Measurements from ENCODE around the gene SCN4B. TPM values are rescaled to one million over a fixed set of nuclear protein-coding genes. Genes with fewer than 3 reads are reported as not detected.

Gene SCN4B
- total and polyA plus RNA-seq, 8 donors: 2.2 to 10.1 (median 7.5) TPM

DNA sequence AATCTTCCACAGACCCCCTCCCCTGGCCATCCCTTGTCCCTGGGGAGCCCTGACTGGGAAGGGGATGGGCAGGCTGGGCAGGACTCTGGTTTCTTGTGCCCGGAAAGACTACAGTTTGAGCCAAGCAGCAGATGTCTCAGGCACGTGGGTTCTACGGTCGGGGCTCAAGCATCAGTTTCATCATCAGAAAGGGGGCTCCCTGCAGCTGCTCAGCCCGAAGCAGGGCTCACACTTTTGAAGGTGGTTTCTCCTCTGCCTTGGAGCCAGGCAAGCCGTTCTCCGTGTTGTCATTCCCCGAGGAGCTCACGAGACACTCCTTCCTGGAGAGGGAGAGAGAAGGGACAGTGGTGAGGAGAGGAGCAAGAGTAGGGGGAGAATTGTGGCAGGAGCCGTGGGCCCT lies 15.8 kb downstream of the SCN4B start:
- no peak for ATAC-seq
- intact Hi-C loops (cut with DNase I): no loop called here
- Histone ChIP-seq H3K9me3 (no peaks in the 10 kb centered on the region), H3K27me3 (peaks cover 0 to 23% of the 10 kb centered on the region in 2 donors), H3K4me1 (no peaks in the 10 kb centered on the region), H3K36me3 (no peaks in the 10 kb centered on the region), H3K27ac (no peak overlapping the region), H3K4me3 (no peak overlapping the region)
- no peak for TF ChIP-seq CTCF (IDR thresholded peaks at IDR 0.05)
- DNase-seq: no peak

- DNase-seq: no peak
- TF ChIP-seq CTCF (IDR thresholded peaks at IDR 0.05): no peak
- no peaks in the 10 kb centered on the region for H3K9me3 ChIP-seq
- H3K36me3 ChIP-seq: no peaks in the 10 kb centered on the region
- H3K27me3 ChIP-seq: peaks cover 0 to 18% of the 10 kb centered on the region in 2 donors
- H3K4me1 ChIP-seq: no peaks in the 10 kb centered on the region
- H3K27ac ChIP-seq: no peak overlapping the region
- intact Hi-C loops (cut with DNase I): no loop called here
- ATAC-seq: no peak
- H3K4me3 ChIP-seq: no peak overlapping the region
Measured at GRCh38 chr11:118136341-118136740, 16.3 kb downstream of the SCN4B start.

DNA sequence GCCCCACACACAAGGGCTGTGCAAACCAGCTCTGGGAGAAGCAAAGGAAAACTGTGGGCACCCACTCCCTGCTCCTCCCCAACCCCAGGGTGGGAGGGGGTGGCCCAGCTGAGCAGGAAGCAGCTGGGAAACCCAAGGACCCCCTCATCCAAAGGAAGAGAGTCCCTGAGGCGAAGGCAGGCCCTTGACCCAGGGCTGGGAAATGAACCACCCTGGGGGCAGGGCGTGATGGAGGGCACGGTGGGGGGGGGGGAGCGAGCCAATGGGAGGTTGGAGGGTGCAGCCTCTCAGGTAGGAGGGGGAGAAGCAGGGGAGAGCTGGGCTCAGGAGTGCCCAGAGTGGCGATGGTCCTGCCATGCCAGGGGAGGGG lies 16.8 kb downstream of the SCN4B start:
- Histone ChIP-seq H3K9me3 (no peaks in the 10 kb centered on the region), H3K27me3 (peaks cover 0 to 13% of the 10 kb centered on the region in 2 donors), H3K4me1 (no peaks in the 10 kb centered on the region), H3K4me3 (no peak overlapping the region), H3K36me3 (no peaks in the 10 kb centered on the region), H3K27ac (no peak overlapping the region)
- ATAC-seq: no peak
- DNase-seq: no peak
- intact Hi-C loops (cut with DNase I): no loop called here
- no peak for TF ChIP-seq CTCF (IDR thresholded peaks at IDR 0.05)

DNA sequence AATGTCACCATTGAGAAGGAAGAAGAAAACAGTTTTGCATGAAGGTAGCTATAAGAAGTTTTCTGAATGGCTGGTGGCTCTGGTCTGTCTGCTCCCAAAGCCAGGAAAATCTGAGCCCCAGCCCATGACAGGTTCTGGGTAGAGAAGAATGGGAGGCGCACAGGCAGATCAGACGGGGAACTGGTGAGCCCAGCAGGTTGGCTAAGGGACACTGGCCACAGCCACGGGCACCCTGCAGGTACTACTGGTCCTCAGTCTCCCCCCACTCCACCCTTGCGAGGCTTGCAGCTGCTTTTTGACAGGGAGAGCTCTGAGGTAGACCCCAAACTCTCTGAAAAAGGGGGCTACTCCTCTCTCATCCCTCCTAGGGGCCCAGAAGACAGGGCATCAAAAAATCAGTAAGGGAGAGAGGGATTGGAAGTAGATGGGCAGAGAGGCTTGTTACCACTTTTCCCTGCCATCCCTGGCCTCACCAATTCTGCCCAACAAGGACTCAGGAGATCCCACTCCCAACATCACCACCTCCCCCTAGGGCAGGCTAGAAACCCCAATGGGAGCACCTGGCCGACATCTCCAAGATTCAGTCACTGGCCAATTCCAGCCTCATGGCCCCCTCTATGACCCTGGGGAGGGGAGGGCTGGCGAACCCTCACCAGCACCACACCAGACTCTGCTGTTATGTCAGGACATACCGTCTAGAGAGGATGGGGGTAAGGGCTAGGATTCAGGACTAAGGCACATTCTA lies 17.4 kb downstream of the SCN4B start:
- Histone ChIP-seq H3K36me3 (no peaks in the 10 kb centered on the region), H3K27ac (no peak overlapping the region), H3K9me3 (no peaks in the 10 kb centered on the region), H3K27me3 (peaks cover 0 to 13% of the 10 kb centered on the region in 2 donors), H3K4me1 (no peaks in the 10 kb centered on the region), H3K4me3 (no peak overlapping the region)
- intact Hi-C loops (cut with DNase I): no loop called here
- DNase-seq (no peak), ATAC-seq (no peak)
- no peak for TF ChIP-seq CTCF (IDR thresholded peaks at IDR 0.05)

DNA sequence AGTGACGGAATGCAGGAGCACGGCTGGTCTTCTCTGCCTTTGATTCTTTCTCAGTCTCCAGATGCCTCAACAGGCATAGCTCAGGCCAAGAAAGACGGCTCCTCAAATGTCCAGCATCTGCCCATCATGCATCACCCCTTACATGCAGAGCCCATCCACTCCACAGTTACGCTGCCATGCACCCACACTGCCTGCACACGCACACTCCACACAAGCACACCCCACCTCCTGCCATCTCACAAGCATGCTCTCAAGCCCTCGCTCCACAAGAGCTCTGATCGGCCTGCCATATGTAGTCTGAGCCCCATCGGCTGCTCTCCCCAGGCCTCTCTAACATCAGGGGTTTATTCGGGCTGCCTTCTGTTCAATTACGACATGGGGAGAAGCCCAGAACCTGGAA lies 18.8 kb downstream of the SCN4B start:
- ATAC-seq: no peak
- intact Hi-C loops (cut with DNase I): no loop called here

More for the DNA sequence above, 18.8 kb downstream of the SCN4B start:
- Histone ChIP-seq H3K27ac (no peak overlapping the region), H3K36me3 (no peaks in the 10 kb centered on the region), H3K4me1 (peaks cover 0 to 7% of the 10 kb centered on the region in 2 donors), H3K9me3 (no peaks in the 10 kb centered on the region), H3K27me3 (peaks cover 0 to 17% of the 10 kb centered on the region in 2 donors), H3K4me3 (no peak overlapping the region)
- DNase-seq: no peak
- TF ChIP-seq CTCF (IDR thresholded peaks at IDR 0.05): no peak
